DMS153 treated with DMSO at 0.1 percent for 48 hours (cell line): Measurements from ENCODE around the gene GSN.

Experiments
- DNase-seq: peaks from one replicate; lab custom pipeline; 2025; ENCODE audit not compliant: unreplicated experiment; lab: John Stamatoyannopoulos, UW

The GSN gene

DNA sequence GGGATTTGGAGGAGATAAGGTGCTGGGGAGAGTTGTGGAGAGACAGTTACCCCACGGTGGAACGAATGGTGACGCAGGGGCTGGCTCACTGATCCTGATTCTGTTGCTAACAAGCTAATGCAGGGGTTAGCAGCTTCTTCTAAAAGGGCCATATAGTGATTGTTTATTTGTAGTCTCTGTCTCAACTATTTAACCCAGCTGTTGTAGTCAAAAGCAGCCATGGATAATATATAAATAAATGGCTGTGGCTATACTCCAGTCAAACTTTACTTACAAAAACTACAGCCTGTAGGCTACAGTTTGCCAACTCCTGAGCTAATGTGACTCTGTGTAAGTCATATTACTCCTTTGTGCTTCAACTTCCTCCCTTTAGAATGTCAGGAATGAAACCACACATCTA lies 80.3 kb downstream of the GSN start:
- no peak for DNase-seq

DNA sequence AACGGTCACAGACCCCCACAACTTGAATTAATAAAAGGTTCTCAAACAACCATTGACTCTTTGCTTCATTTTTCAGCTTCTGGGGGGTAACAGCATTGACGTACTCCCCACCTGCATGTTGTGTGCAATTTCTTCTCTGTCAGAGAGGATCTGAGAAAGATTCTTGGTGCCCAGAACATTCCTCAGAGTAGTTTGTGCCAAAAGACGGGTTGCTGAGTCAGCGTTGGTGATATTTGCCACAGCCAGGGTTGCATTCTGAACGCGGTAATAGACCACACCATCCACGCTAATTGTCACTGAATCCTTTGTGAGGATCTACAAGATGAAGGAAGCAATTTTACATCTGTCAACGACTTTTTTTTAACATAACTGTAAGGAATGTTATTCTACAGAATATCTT lies 81.0 kb downstream of the GSN start:
- no peak for DNase-seq

DNA sequence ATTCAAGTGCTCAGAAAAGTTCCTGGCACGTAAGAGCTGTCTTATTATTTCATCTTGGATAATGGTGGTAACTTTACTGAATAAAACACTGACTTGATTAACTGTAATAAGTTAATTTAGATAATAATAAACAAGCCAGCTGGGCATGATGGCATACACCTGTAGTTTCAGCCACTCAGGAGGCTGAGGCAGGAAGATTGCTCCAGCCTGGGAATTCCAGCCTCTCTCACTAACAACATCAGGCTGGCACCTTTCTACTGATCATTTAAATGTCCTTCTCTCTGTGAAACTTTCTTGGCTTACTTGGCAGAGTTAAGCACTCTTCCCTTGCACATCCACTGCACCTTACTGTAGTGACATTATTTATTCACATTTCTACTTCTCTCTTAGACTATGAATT lies 82.1 kb downstream of the GSN start:
- no peak for DNase-seq

DNA sequence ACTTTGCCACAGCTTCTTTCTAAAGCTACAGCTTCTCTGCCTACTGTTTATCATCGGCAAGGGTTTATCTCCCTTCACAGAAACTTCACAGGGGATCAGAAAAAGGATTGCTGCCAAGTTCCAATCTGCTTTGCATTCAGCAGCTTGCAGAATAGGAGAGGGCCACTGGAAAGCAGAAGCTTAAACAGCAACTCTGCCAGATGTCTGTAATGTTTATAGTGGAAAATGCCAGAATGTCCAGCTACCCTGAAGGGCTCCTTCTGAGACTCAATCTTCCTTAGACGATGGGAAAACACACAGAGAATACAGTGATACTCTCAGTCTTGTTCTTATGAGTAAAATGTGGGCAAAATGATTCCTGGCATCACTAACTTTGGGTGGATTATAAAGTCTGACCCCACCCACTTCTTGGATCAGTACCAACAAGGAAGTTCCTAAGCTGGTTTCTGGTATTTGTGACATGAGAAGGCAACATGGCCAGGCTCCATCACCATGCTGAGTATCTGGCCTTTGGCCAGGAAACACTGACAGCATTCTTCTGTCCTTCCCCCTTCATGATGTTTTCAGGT lies 83.1 kb downstream of the GSN start:
- DNase-seq, result no peak

DNA sequence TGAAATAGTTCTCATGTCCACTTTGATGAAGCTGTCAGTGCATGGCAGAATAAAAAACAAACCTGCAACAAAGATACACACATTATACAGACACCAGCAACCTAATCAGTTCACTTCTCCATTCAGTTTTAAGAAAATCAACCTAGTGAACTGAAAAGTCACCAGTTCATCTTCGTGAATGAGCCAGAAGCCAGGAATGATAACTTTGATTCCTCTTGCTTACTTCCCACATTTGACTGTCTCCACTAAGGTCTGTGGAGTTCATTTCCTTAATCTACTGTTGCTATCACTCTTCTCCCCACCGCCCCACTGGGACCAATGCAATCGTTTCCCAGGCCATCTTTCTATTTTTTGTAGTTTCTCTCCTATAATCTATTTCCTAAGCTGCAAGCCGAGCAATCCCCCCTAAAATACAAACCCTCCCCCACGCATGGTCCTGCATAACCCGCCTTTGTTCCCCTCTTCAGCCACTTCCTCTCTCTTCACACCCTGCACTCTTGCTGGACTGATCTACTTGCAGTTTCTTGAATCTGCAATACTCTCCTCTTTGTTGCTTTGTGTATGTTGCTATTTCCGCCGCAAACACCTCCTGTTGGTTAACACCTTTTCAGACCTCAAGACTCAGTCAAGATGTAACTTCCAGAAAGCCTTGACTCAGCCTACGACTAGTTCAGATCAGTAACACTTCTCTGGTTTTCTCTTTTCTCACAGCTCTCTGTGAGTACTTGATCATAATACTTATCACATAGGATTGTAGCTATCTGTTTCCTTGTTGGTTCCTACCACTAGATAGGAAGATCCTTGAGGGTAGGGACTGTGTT lies 85.5 kb downstream of the GSN start:
- no peak for DNase-seq

DNA sequence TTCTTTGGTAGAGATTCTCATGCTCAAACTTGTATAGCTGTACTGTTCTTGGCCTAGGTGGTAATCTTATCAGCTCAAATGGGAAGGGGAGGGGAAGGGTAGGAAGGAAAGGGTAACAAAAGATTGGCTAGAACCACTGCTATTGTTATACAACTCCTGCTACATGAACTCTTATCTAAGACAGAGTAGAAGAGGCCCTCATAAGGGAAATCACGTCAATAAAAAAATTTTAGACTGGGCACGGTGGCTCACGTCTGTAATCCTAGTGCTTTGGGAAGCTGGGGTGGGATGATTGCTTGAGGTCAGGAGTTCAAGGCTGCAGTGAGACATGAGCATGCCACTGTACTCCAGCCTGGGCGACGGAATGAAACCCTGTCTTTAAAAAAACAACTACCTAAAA lies 86.2 kb downstream of the GSN start:
- no peak for DNase-seq

DNA sequence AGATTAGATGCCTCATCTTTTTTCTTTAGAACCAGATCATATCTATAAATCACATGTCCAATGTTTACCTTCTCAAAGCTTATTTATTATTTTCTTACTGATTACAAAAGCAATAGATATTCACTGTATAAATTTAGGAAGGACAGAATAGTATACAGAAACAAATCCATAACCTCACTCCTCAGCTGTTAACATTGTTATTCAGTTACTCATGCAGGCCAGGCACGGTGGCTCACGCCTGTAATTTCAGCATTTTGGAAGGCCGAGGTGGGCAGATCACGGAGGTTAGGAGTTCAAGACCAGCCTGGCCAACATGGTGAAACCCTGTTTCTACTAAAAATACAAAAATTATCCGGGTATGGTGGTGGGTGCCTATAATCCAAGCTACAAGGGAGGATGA lies 86.8 kb downstream of the GSN start:
- DNase-seq, result no peak

DNA sequence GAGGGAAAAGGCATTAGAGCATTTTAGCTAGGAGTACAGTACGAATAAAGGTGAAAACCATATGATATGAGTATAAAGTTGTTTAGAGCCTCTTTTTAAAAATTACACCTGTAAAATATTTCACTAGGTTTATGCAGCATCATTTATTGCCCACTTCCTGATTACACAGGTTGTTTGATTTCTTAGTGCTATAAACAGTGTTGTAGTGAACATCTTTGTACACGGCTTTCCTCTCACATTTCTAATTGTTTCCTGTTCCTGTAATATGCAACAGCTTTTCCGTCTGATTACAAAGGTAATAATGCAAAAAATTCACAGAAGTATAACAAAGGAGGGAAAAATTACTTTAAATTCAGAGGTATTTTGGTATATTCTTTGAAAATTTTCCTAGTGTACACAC lies 89.0 kb downstream of the GSN start:
- DNase-seq, result no peak

DNA sequence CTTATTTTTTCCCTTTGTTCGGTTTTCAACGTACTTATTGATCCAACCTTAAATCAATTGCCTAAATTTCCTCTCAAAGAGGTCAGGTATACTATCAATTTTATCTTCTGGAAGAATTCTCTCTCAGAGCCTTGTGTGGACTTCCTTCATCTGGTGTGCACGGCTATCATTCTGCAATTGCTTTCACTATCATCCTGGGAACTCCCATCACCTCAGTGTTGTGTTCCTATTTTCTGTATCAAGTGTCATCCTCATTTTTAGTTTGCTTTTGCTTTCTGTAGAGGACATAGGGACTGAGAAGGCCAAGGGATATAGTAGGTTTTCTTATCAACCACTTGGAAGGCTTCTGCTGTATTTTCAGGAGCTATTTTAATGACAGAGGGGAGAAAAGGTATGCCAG lies 90.8 kb downstream of the GSN start:
- no peak for DNase-seq

DNA sequence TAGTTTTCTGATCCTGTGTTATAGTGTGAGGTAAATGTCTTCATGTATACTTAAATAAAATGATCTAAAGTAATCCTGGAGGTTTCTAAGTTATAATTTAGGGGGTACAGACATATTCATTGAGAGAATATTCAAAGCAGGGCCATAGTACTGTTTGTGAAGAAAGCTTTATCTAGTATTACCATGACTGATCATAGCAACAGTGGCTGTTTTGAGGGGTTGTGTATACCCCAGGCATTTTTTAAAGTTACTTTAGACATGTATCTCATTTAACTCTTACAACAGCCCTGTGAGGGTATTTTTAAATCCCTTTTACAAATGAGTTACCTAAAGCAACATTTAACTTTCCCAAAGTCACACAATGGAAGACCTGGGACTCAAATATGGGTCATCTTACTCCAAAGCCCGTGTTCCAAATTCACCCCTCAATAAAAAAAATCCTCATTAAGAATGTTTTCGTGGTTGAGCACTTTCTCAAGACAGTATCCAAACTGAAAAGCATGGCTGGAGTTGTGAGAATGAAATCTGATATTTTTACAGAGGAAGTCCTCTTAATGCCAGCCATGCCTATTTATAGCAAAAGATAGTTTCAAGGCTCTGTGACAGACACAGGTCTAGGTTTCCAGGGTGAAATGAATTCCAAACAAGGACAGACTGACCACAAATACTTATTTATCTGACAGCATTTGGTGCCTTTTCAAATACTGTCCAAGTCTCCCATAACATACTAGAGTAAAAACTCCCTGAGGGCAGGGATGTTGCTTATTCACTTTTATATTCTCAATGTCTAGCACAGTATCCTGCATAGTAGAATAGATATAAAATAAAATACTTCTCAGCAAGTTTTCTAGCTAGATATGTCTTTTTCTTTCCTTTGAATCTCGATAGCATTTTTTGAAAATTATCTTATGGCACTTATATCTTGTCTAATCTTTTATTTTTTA lies 91.7 kb downstream of the GSN start:
- no peak for DNase-seq

DNA sequence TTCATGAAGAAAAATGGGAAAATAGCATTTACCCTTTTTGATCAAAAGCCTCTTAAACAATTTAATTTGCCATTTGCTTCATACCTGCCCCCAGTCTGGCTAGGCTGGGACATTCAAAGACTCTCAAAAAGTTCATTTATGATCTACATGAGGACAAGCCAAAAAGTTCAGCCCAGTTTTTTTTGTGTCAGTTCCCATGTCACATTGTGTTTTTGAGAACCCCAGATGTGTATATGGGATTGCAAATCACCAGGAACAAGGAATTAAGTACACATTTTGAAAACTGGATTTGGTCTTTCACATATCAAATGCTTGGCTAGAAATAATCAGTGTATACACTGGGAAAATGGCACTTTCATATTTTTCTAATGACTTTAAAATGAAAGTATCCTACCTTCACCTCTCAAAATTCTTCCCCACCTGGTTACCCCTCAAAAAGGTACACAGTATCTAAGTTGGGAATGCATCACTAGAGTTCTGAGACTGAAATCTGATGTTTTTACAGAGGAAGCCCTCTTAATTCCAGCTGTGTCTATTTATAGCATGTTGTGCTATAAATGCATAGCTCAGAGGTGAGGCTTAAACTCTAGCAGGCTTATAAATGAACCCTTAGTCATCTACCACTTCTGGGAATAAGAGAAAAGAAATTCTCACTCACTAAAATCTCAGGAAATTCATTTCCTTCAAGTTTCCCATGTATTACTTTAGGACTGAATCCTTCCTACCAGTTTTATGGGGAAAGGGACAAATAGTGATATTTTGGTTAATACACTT lies 92.8 kb downstream of the GSN start:
- DNase-seq, result no peak

DNA sequence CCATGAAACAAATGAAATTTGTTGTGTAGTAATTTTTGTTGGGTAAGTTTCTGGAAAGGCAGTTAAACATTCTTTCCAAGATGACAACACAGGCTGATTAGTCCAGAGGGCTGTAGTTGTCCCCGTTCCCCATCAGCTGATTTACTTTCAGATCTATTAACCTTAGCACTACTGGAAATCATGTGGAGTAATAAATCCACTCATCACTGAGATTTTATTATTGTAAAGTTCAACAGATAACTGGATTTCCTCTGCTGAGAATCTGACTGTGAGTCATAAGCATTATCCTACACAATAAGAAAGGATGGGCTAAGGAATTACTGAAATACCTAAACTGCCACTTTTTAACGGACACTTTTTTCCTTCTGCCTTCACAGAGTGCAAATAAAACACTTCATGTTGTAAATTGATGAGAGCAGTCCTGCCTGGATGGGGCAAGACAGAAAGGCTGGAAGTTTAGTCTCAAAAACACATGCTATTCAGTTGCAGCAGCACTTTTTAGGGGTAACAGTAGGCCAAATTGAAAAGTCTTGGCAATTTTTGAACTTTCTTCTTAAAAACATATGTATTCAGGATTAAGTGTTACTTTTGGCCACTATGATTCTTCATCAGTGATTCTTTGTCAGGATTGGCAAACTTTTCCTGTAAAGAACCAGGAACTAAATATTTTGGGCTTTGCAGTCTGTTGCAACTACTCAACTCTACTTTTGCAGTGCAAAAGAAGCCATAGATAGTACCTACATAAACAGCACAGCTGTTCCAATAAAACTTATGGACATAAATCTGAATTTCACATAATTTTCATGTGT lies 95.1 kb downstream of the GSN start:
- no peak for DNase-seq

DNA sequence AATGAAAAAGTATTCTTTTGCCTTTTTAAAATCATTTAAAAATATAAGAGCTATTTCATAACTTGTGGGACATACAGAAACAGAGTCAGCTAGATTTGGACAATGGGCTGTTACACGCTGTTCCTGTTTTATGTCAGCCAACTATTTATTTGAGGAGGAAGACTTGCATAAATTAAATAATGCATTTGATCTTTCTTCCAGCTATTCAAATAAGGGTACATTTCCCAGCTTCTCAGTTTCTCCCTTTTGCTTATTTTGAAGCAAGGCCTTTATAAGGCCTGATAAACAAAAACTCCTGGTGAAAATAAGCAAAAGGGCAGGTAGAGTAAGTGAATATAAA lies 95.6 kb downstream of the GSN start:
- no peak for DNase-seq

DNA sequence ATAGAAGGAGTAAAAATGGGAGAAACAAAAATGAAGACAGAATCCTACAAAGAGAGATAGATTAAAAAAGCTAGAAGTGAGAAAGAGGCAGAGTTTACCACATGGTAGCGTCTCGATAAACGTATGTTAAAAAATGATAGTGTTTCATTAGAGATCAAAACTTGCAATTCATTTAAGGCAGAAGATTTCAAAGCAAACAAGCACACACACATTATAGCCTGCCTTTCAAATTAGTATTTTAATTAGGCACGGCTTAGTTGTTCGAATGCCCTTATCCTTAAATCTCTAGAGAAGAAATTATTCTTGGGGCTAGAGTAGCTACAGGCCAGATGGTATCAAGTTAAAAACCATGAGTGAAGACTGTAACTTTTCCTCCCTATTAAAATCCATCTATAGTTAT lies 96.1 kb downstream of the GSN start:
- no peak for DNase-seq

DNA sequence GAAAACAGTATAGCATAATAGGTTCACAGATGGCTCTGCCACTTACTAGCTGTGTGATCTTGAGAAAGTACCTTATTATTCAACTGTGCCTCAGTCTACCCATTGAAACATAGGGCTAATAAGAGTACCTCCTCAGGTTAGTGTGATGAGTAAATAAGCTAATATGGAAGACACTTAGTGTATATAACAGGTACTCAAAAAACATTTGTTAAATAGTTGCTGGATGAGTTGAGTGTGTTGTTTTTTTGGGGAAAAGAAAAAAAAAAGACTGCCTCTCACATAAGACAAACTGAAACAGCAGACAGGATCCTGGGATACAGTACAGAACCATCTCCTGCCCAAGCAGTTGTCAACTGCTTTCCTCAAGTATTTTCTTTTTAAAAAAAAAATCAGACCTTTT lies 96.9 kb downstream of the GSN start:
- DNase-seq, result no peak

DNA sequence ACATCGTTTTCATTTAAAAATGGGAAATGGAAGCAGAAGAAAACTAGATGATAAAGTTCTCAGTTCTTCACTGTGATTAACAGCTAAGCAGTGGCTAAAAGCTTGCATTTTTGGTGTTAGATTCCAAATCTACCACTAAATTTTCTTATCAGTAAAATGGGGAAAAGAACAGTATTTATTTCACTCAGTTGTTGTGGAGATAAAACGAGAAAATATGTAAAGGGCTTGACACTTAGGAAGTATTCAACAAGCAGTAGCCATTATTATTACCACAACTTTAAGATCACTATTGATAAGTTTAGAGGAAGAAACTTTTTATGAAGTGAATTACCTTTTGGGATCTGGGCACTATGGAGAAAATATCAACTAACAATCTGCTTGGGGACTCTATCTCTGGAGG lies 97.6 kb downstream of the GSN start:
- no peak for DNase-seq

DNA sequence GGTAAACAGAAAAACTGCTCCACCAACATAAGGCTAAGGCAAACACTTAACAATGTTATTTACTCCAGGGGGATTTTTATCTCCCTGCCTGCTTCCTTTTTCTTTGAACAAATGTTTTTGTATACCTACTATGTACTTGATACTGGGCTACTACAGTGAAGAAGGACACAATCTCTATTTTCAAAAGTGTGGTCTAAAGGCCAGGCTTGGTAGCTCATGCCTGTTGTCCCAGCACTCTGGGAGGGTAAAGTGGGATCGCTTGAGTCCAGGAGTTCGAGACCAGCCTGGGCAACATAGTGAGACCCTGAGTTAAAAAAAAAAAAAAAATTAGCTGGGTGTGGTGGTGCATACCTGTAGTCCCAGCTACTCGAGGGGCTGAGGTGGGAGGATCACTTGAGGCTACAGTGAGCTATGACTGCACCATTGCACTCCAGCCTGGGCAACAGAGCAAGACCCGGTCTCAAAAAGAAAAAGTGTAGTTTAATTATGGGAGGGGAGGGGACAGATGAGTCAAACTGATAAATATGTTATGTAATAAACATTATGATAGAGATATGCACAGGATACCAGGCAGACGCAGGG lies 98.7 kb downstream of the GSN start:
- no peak for DNase-seq

DNA sequence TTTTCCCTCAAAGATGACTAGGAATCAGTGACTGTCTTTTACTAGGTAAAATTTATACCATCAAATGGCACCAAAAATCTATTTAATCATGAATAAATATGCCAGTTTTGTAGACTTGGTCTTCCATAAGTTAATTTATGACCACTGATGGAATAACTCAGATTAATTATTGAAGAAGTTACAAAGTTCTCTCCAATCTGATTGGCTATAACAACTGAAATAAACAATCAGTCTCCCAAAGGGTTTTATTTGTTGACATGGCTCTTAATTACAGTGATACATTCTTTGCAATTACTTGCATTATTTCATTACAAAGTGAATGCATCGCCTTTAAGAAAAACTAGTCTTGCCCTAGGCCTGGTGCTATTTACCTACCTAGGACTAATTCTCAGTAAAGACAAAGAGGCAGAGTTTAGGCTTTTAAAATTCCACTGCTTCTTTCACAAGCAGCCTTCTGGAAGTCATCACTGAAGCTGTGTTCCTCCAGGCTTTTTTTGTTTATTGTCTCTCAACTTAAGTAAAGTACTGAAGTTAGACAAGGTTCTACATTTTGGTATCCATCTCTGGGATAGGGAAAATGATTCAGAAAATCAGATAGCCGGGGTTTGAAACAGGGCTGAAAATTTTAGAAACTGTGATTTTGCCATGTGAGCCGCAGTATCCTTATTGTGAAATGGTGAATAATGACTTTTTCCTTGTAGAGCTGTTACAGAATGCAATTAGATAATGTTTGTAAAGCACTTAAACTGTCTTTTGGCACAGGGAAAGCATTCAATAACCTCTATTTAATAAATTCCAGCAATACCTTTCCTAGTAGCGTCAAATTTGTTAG lies 99.6 kb downstream of the GSN start:
- no peak for DNase-seq

DNA sequence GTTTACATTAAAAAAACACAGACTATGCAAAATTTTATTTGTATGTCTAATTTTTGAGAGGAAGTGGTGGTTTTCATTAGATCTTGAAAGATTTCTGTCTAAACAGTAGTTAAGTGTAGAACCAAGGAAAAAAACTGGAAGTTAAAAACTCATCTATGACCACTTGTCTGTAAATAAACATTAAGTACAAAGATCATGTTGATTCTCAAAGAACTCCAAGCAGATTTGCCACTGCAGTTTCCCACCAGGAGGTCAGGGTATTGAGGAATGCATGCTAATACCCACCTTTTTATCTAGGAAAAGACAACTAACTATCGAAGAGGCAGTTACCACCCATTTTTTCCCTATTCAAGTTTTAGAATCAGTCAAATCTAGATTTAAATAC lies 100.2 kb downstream of the GSN start:
- no peak for DNase-seq
